SK-N-SH (cell line): ENCODE measurements around the gene KCTD21. TPM values are rescaled to one million over a fixed set of nuclear protein-coding genes. Genes with fewer than 3 reads are reported as not detected.
A peak's percentile ranks its signal among the peaks of the same experiment; 100 is the strongest.

Experiments used
- CTCF ChIA-PET: fragments of 300-600, 350-600 bp; formaldehyde crosslinking; extraction: SDS; loops from one replicate; lab custom pipeline; 2021; lab: Yijun Ruan, JAX
- POLR2A ChIA-PET: fragments of 350-600 bp; sonication (Branson Sonifier 250); formaldehyde crosslinking; extraction: SDS; loops from one replicate; lab custom pipeline; 2020; ENCODE audit warnings: antibody characterized with exemption, inconsistent platforms; lab: Yijun Ruan, JAX
- DNase-seq: peaks from one replicate; pipeline ENCODE4 v3.0.0; 2012
- H2AFZ ChIP-seq: fragments of 200-600 bp; sonication (generic); 2 replicates; pipeline ENCODE4 v1.8.1; 2016; ENCODE audit warnings: antibody characterized with exemption, mild to moderate bottlenecking, low read depth
- H3F3A ChIP-seq: fragments of 200-600 bp; sonication (generic); replicated peaks from 2 replicates; pipeline ENCODE3; 2016; ENCODE audit warnings: antibody characterized with exemption, mild to moderate bottlenecking; ENCODE audit not compliant: insufficient read depth
- H3K27ac ChIP-seq, 2 experiments: fragments of 200-500 bp in 1 of 2; fragments of 200-600 bp in 1 of 2; sonication (Bioruptor generic) in 1 of 2; sonication (generic), shearing (Covaris generic) in 1 of 2; 2 replicates each; pipeline versions ENCODE4 v1.5.1 to v1.6.1; 2014 to 2016; ENCODE audit warnings: low read depth in 2 of 2, inconsistent platforms in 1 of 2, low read length in 1 of 2, mild to moderate bottlenecking in 1 of 2, mixed read lengths in 1 of 2
- H3K27me3 ChIP-seq: fragments of 200-600 bp; sonication (generic), shearing (Covaris generic); 2 replicates; pipeline ENCODE4 v1.6.1; 2016; ENCODE audit warnings: mixed run types; ENCODE audit not compliant: insufficient read depth
- H3K36me3 ChIP-seq, 2 experiments: fragments of 200-500 bp in 1 of 2; fragments of 200-600 bp in 1 of 2; sonication (Bioruptor generic) in 1 of 2; sonication (generic) in 1 of 2; replicated peaks in 1 of 2; 2 replicates each; pipeline versions ENCODE3 to v1.5.1; 2014 to 2016; ENCODE audit warnings: low read length in 1 of 2, mild to moderate bottlenecking in 1 of 2; ENCODE audit not compliant: insufficient read depth in 2 of 2, control insufficient read depth in 1 of 2
- H3K4me1 ChIP-seq, 2 experiments: fragments of 200-500 bp in 1 of 2; fragments of 200-600 bp in 1 of 2; sonication (Bioruptor generic) in 1 of 2; sonication (generic), shearing (Covaris generic) in 1 of 2; 2 replicates each; pipeline versions ENCODE4 v1.5.1 to v1.6.1; 2014 to 2016; ENCODE audit warnings: low read depth in 1 of 2, low read length in 1 of 2, mixed run types in 1 of 2; ENCODE audit not compliant: insufficient read depth in 2 of 2, control insufficient read depth in 1 of 2
- H3K4me2 ChIP-seq: fragments of 200-600 bp; sonication (generic), shearing (Covaris generic); 2 replicates; pipeline ENCODE4 v1.6.1; 2017; ENCODE audit warnings: mixed run types
- H3K4me3 ChIP-seq, 2 experiments: fragments of 200-500 bp in 1 of 2; fragments of 200-600 bp in 1 of 2; sonication (Bioruptor generic) in 1 of 2; sonication (generic), shearing (Covaris generic) in 1 of 2; 2 replicates each; pipeline versions ENCODE4 v1.5.1 to v1.8.1; 2014 to 2016; ENCODE audit warnings: low read depth in 2 of 2, inconsistent platforms in 1 of 2, low read length in 1 of 2, mild to moderate bottlenecking in 1 of 2, mixed read lengths in 1 of 2, moderate library complexity in 1 of 2
- H3K79me2 ChIP-seq: fragments of 200-600 bp; sonication (generic); 2 replicates; pipeline ENCODE4 v1.8.1; 2017; ENCODE audit warnings: mild to moderate bottlenecking; ENCODE audit not compliant: insufficient read depth
- H3K9ac ChIP-seq: fragments of 200-600 bp; sonication (generic); 2 replicates; pipeline ENCODE4 v1.6.1; 2017; ENCODE audit warnings: mixed run types
- H3K9me2 ChIP-seq: fragments of 200-600 bp; sonication (generic); 2 replicates; pipeline ENCODE4 v1.6.1; 2017; ENCODE audit warnings: mixed run types
- H3K9me3 ChIP-seq: fragments of 200-600 bp; sonication (generic); 2 replicates; pipeline ENCODE4 v1.6.1; 2017; ENCODE audit warnings: mixed run types, mild to moderate bottlenecking, moderate library complexity
- H4K20me1 ChIP-seq: fragments of 200-600 bp; sonication (generic); 2 replicates; pipeline ENCODE4 v1.6.1; 2017; ENCODE audit warnings: mild to moderate bottlenecking, mixed run types; ENCODE audit not compliant: insufficient read depth
- ELF1 ChIP-seq: IDR thresholded peaks from 2 replicates; pipeline ENCODE4 v1.4.0; 2012
- EP300 ChIP-seq, 2 experiments: IDR thresholded peaks; 2 replicates each; pipeline versions ENCODE4 v1.4.0 to v1.6.1; 2012; ENCODE audit warnings: borderline replicate concordance in 1 of 2, low read depth in 1 of 2, low read length in 1 of 2
- EZH2phosphoT487 ChIP-seq: fragments of 200-600 bp; sonication (generic); IDR thresholded peaks from 2 replicates; pipeline ENCODE4 v1.6.1; 2017; ENCODE audit warnings: low read depth, mixed run types, mild to moderate bottlenecking, antibody characterized with exemption, moderate library complexity, borderline replicate concordance
- FOSL2 ChIP-seq: IDR thresholded peaks from 2 replicates; pipeline ENCODE4 v1.4.0; 2012; ENCODE audit warnings: low read depth, mild to moderate bottlenecking, moderate library complexity, borderline replicate concordance
- FOXM1 ChIP-seq: IDR thresholded peaks from 2 replicates; pipeline ENCODE4 v1.4.0; 2012; ENCODE audit warnings: low read depth, mild to moderate bottlenecking
- MEF2A ChIP-seq: IDR thresholded peaks from 2 replicates; pipeline ENCODE4 v1.4.0; 2012; ENCODE audit warnings: low read depth, borderline replicate concordance
- NFIC ChIP-seq: IDR thresholded peaks from 2 replicates; pipeline ENCODE4 v1.4.0; 2012; ENCODE audit warnings: borderline replicate concordance
- NRF1 ChIP-seq: IDR thresholded peaks from 2 replicates; pipeline ENCODE4 v1.6.1; 2012; ENCODE audit warnings: low read depth, mild to moderate bottlenecking, low read length
- PBX3 ChIP-seq: IDR thresholded peaks from 2 replicates; pipeline ENCODE4; 2012
- RXRA ChIP-seq: IDR thresholded peaks from 2 replicates; pipeline ENCODE4 v1.4.0; 2012; ENCODE audit warnings: low read depth, mild to moderate bottlenecking, borderline replicate concordance
- SIN3A ChIP-seq: IDR thresholded peaks from 2 replicates; pipeline ENCODE4 v1.6.1; 2012; ENCODE audit warnings: low read depth, mild to moderate bottlenecking, low read length, moderate library complexity, borderline replicate concordance
- SMC3 ChIP-seq: IDR thresholded peaks from 2 replicates; pipeline ENCODE4 v1.6.1; 2012; ENCODE audit warnings: low read depth, low read length, improper control_type of control experiment
- TAF1 ChIP-seq: IDR thresholded peaks from 2 replicates; pipeline ENCODE4 v1.6.1; 2012; ENCODE audit warnings: low read depth, mild to moderate bottlenecking, low read length, moderate library complexity, borderline replicate concordance
- WGBS: methylation state at CpG from one replicate; pipeline ENCODE4 v1.1.6; 2017; ENCODE audit warnings: low lambda C conversion rate; 5-methylcytosine and 5-hydroxymethylcytosine counted together
- polyA plus RNA-seq, 3 experiments: library from polyadenylated mRNA; depleted of rRNA; stranded (reverse); fragments of >200 nt; gene quantifications; 2 replicates each; pipeline ENCODE4 v1.2.3, GENCODE V29; 2012
- TF ChIP-seq, protein P1 (sequence below): IDR thresholded peaks from 2 replicates; pipeline ENCODE4 v1.4.0; 2012; ENCODE audit warnings: low read depth, borderline replicate concordance
- TF ChIP-seq, protein P2 (sequence below): IDR thresholded peaks from 2 replicates; pipeline ENCODE4 v1.4.0; 2012; ENCODE audit warnings: low read depth
- TF ChIP-seq, protein P3 (sequence below): fragments of 150-350 bp; IDR thresholded peaks from 2 replicates; pipeline ENCODE4 v1.6.1; 2017; ENCODE audit warnings: antibody characterized with exemption, low read length, low read depth, borderline replicate concordance
- TF ChIP-seq, protein P4 (sequence below): fragments of 200-600 bp; sonication (generic); IDR thresholded peaks from 2 replicates; pipeline ENCODE4 v1.6.1; 2017; ENCODE audit warnings: antibody characterized with exemption, mild to moderate bottlenecking, moderate library complexity

KCTD21 gene
- polyA plus RNA-seq, 1 of the 3 experiments (the other 2 are of a cell fraction): 5.0 TPM

DNA sequence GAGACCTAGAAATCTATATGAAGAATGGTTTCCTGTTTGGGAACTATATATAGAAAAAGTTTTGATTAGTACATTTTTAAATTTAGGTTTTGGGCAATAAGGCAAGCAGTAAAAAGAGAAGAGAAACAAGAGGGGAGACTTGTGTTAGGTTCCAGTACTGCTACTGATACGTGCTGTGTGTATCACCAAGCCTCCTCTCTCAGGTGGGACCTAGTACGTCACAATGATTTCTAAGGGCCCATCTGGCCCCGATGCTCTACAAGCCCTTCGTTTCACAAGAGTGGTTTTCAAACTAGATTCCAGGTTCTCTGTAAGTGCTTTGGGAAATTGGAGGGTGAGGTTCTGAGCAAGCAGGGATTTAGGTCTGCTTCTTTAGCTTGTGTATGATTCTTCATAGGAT lies 39.5 kb upstream of the KCTD21 start:
- Histone ChIP-seq H3K9me3 (no peaks in the 10 kb centered on the region), H4K20me1 (no peaks in the 10 kb centered on the region), H3K9me2 (no peaks in the 10 kb centered on the region), H3K27ac (peak overlapping the region in 1 of 2 experiments; percentile 41; a peak in 1 of 4 replicates), H2AFZ (no peak overlapping the region), H3K79me2 (no peaks in the 10 kb centered on the region), H3K4me3 (no peak overlapping the region), H3F3A (peaks cover 10% of the 10 kb centered on the region), H3K9ac (no peak overlapping the region), H3K4me2 (no peak overlapping the region), H3K27me3 (no peaks in the 10 kb centered on the region), H3K36me3 (peaks cover 6 to 36% of the 10 kb centered on the region in 2 experiments), H3K4me1 (peaks cover 0 to 21% of the 10 kb centered on the region in 2 experiments; a peak in 2 of 4 replicates)
- TF ChIP-seq, protein P1, sequence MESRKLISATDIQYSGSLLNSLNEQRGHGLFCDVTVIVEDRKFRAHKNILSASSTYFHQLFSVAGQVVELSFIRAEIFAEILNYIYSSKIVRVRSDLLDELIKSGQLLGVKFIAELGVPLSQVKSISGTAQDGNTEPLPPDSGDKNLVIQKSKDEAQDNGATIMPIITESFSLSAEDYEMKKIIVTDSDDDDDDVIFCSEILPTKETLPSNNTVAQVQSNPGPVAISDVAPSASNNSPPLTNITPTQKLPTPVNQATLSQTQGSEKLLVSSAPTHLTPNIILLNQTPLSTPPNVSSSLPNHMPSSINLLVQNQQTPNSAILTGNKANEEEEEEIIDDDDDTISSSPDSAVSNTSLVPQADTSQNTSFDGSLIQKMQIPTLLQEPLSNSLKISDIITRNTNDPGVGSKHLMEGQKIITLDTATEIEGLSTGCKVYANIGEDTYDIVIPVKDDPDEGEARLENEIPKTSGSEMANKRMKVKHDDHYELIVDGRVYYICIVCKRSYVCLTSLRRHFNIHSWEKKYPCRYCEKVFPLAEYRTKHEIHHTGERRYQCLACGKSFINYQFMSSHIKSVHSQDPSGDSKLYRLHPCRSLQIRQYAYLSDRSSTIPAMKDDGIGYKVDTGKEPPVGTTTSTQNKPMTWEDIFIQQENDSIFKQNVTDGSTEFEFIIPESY: no peak
- WGBS: 94% methylated on average over 4 of the region's 4 CpGs
- CTCF ChIA-PET: interaction anchor here (0.6 to 4.1 kb wide), 25 partner anchors 9 to 344 kb away, joined by 3 to 19 read pairs (median 4); partner anchors contain the start of gene GAB2
- POLR2A ChIA-PET: interaction anchor here (0.6 to 1.2 kb wide), 4 partner anchors 187 to 336 kb away, joined by 3 to 6 read pairs (median 4); partner anchors contain the start of gene GAB2
- no peak for DNase-seq

GRCh38 chr11:78226684-78227680 lies 38.6 kb upstream of the KCTD21 start:
- 82% methylated on average over 8 of the region's 12 CpGs for WGBS

More at GRCh38 chr11:78226684-78227680, 38.6 kb upstream of the KCTD21 start:
- no peak for DNase-seq
- H3K9me3 ChIP-seq: no peaks in the 10 kb centered on the region
- no peak for TF ChIP-seq PBX3
- TF ChIP-seq, protein P2, sequence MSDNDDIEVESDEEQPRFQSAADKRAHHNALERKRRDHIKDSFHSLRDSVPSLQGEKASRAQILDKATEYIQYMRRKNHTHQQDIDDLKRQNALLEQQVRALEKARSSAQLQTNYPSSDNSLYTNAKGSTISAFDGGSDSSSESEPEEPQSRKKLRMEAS: no peak
- TF ChIP-seq SMC3: no peak
- TF ChIP-seq, protein P3, sequence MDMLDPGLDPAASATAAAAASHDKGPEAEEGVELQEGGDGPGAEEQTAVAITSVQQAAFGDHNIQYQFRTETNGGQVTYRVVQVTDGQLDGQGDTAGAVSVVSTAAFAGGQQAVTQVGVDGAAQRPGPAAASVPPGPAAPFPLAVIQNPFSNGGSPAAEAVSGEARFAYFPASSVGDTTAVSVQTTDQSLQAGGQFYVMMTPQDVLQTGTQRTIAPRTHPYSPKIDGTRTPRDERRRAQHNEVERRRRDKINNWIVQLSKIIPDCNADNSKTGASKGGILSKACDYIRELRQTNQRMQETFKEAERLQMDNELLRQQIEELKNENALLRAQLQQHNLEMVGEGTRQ: no peak
- no peak for TF ChIP-seq FOXM1
- TF ChIP-seq SIN3A: no peak
- TF ChIP-seq, protein P4, sequence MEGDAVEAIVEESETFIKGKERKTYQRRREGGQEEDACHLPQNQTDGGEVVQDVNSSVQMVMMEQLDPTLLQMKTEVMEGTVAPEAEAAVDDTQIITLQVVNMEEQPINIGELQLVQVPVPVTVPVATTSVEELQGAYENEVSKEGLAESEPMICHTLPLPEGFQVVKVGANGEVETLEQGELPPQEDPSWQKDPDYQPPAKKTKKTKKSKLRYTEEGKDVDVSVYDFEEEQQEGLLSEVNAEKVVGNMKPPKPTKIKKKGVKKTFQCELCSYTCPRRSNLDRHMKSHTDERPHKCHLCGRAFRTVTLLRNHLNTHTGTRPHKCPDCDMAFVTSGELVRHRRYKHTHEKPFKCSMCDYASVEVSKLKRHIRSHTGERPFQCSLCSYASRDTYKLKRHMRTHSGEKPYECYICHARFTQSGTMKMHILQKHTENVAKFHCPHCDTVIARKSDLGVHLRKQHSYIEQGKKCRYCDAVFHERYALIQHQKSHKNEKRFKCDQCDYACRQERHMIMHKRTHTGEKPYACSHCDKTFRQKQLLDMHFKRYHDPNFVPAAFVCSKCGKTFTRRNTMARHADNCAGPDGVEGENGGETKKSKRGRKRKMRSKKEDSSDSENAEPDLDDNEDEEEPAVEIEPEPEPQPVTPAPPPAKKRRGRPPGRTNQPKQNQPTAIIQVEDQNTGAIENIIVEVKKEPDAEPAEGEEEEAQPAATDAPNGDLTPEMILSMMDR: no peak
- TF ChIP-seq ELF1: no peak
- no peak for TF ChIP-seq EZH2phosphoT487
- TF ChIP-seq TAF1: no peak
- no peak for TF ChIP-seq NFIC
- no peak for TF ChIP-seq EP300 (IDR thresholded peaks at IDR 0.05; ENCODE audit: borderline replicate concordance in 1 of 2, low read depth in 1 of 2, low read length in 1 of 2)
- no peak for TF ChIP-seq MEF2A
- no peak for TF ChIP-seq RXRA
- no peak for TF ChIP-seq NRF1
- no peak for TF ChIP-seq FOSL2
- TF ChIP-seq, all 33 proteins: peak for 0
- no peak overlapping the region for H2AFZ ChIP-seq
- H3F3A ChIP-seq: peaks cover 3% of the 10 kb centered on the region
- CTCF ChIA-PET: interaction anchor here (1.1 to 4.1 kb wide), 8 partner anchors 12 to 338 kb away, joined by 3 to 19 read pairs (median 6); no protein-coding TSS in a partner anchor
- no peak overlapping the region for H3K9ac ChIP-seq
- peaks cover 0 to 22% of the 10 kb centered on the region in 2 experiments; a peak in 2 of 4 replicates for H3K4me1 ChIP-seq
- peaks cover 7 to 40% of the 10 kb centered on the region in 2 experiments for H3K36me3 ChIP-seq
- no peak overlapping the region for H3K4me3 ChIP-seq
- H3K79me2 ChIP-seq: no peaks in the 10 kb centered on the region
- H3K27me3 ChIP-seq: no peaks in the 10 kb centered on the region
- H3K27ac ChIP-seq: no peak overlapping the region
- H3K9me2 ChIP-seq: no peaks in the 10 kb centered on the region
- H3K4me2 ChIP-seq: no peak overlapping the region
- no peaks in the 10 kb centered on the region for H4K20me1 ChIP-seq
- POLR2A ChIA-PET: no interaction called here
